Neural progenitor cell (in vitro differentiated cells): ENCODE data around the gene PPFIA2. TPM values are rescaled to one million over a fixed set of nuclear protein-coding genes. Genes with fewer than 3 reads are reported as not detected.
"Not testable (repeated sequence)": the region's sequence is repeated elsewhere in the genome, so short reads cannot be mapped to it uniquely, and the experiment has no call there.

Source experiments
- DNase-seq: peaks from one replicate; pipeline ENCODE4 v3.0.0-alpha.2; 2016; ENCODE audit warnings: low spot score
- H2AFZ ChIP-seq: fragments of 200-600 bp; sonication (generic); replicated peaks from 2 replicates; pipeline ENCODE4 v1.6.1; 2016; ENCODE audit warnings: antibody characterized with exemption
- H3F3A ChIP-seq: fragments of 200-600 bp; sonication (generic); 2 replicates; pipeline ENCODE4 v1.6.1; 2016; ENCODE audit warnings: antibody characterized with exemption, low read depth
- H3K27ac ChIP-seq: fragments of 200-600 bp; sonication (generic); 2 replicates; pipeline ENCODE4 v1.5.1; 2016; ENCODE audit warnings: mild to moderate bottlenecking
- H3K27me3 ChIP-seq: fragments of 200-600 bp; sonication (generic); 2 replicates; pipeline ENCODE4 v1.6.1; 2016; ENCODE audit warnings: mild to moderate bottlenecking, moderate library complexity
- H3K36me3 ChIP-seq: fragments of 200-600 bp; sonication (generic); 2 replicates; pipeline ENCODE4 v1.5.1; 2016
- H3K4me1 ChIP-seq: fragments of 200-600 bp; sonication (generic); 2 replicates; pipeline ENCODE4 v1.6.1; 2016; ENCODE audit warnings: mixed run types
- H3K4me2 ChIP-seq: fragments of 200-600 bp; sonication (generic); 2 replicates; pipeline ENCODE4 v1.6.1; 2016
- H3K4me3 ChIP-seq: fragments of 200-600 bp; sonication (generic); 2 replicates; pipeline ENCODE4 v1.5.1; 2016
- H3K79me2 ChIP-seq: fragments of 200-600 bp; sonication (generic); 2 replicates; pipeline ENCODE4 v1.6.1; 2016; ENCODE audit warnings: low read depth
- H3K9ac ChIP-seq: fragments of 200-600 bp; sonication (generic); 2 replicates; pipeline ENCODE4 v1.6.1; 2016
- H3K9me3 ChIP-seq: fragments of 200-600 bp; sonication (generic); 2 replicates; pipeline ENCODE4 v1.5.1; 2016; ENCODE audit warnings: low read depth
- H4K20me1 ChIP-seq: fragments of 200-600 bp; sonication (generic); 2 replicates; pipeline ENCODE4 v1.6.1; 2016; ENCODE audit warnings: low read depth
- H3K27ac Mint-ChIP-seq: 3 replicates; pipeline ENCODE4 v1.8.0; 2021; ENCODE audit warnings: mixed read lengths
- H3K27me3 Mint-ChIP-seq: 2 replicates; pipeline ENCODE4 v1.8.0; 2022; ENCODE audit warnings: low read depth, mild to moderate bottlenecking, inconsistent platforms, moderate library complexity, mixed read lengths; ENCODE audit not compliant: insufficient read depth
- H3K36me3 Mint-ChIP-seq: 3 replicates; pipeline ENCODE4 v1.8.0; 2021; ENCODE audit warnings: mixed read lengths
- H3K4me1 Mint-ChIP-seq: 3 replicates; pipeline ENCODE4 v1.8.0; 2021; ENCODE audit warnings: mixed read lengths
- H3K4me3 Mint-ChIP-seq: 3 replicates; pipeline ENCODE4 v1.8.0; 2021; ENCODE audit warnings: mild to moderate bottlenecking, moderate library complexity, mixed read lengths
- H3K9me3 Mint-ChIP-seq: 3 replicates; pipeline ENCODE4 v1.8.0; 2020; ENCODE audit warnings: mixed read lengths
- EZH2 ChIP-seq: fragments of 200-600 bp; sonication (generic); IDR thresholded peaks from 2 replicates; pipeline ENCODE4 v1.6.1; 2017; ENCODE audit warnings: antibody characterized with exemption, mild to moderate bottlenecking, moderate library complexity
- EZH2phosphoT487 ChIP-seq: fragments of 200-600 bp; sonication (generic); IDR thresholded peaks from 2 replicates; pipeline ENCODE4 v1.6.1; 2017; ENCODE audit warnings: antibody characterized with exemption
- total RNA-seq: library from RNA; depleted of rRNA; stranded (reverse); fragments of >200 nt; gene quantifications from 2 replicates; pipeline ENCODE4 v1.2.3, GENCODE V29; 2015; ENCODE audit warnings: low replicate concordance
- TF ChIP-seq, protein P1 (sequence below): fragments of 200-600 bp; sonication (generic); IDR thresholded peaks from 2 replicates; pipeline ENCODE4 v1.5.1; 2017; ENCODE audit warnings: antibody characterized with exemption, mild to moderate bottlenecking

PPFIA2 gene
- total RNA-seq, 1 donor from 2014 or later: 1.4 TPM

DNA sequence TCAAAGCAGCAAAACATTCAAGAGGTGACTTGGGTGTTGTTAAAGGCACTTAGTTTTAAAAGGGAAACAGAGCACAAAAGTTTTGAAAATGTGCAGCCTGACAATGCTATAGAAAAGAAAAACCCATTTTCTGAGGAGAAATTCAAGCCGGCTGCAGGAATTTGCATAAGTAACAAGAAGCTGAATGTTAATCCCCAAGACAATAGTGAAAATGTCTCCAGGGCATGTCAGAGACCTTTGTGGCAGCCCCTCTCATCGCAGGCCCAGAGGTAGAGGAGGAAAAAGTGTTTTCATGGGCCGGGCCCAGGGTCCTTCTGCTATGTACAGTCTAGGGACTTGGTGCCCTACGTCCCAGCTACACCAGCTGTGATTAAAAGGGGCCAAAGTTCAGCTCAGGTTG lies 167.9 kb downstream of the PPFIA2 start:
- Mint-ChIP-seq H3K27me3 (no peaks in the 10 kb centered on the region), H3K4me1 (no peaks in the 10 kb centered on the region), H3K9me3 (peaks cover 7% of the 10 kb centered on the region), H3K4me3 (no peak overlapping the region), H3K27ac (no peak overlapping the region), H3K36me3 (no peaks in the 10 kb centered on the region)
- no peaks in the 10 kb centered on the region for H3K4me1 ChIP-seq
- H3K36me3 ChIP-seq: no peaks in the 10 kb centered on the region
- DNase-seq: no peak
- no peak overlapping the region for H3K4me2 ChIP-seq
- no peaks in the 10 kb centered on the region for H3K9me3 ChIP-seq
- no peak overlapping the region for H3K4me3 ChIP-seq
- H3F3A ChIP-seq: no peaks in the 10 kb centered on the region
- H3K79me2 ChIP-seq: no peaks in the 10 kb centered on the region
- no peak overlapping the region for H3K9ac ChIP-seq
- TF ChIP-seq EZH2phosphoT487 (no peak), EZH2 (no peak)
- TF ChIP-seq, protein P1, sequence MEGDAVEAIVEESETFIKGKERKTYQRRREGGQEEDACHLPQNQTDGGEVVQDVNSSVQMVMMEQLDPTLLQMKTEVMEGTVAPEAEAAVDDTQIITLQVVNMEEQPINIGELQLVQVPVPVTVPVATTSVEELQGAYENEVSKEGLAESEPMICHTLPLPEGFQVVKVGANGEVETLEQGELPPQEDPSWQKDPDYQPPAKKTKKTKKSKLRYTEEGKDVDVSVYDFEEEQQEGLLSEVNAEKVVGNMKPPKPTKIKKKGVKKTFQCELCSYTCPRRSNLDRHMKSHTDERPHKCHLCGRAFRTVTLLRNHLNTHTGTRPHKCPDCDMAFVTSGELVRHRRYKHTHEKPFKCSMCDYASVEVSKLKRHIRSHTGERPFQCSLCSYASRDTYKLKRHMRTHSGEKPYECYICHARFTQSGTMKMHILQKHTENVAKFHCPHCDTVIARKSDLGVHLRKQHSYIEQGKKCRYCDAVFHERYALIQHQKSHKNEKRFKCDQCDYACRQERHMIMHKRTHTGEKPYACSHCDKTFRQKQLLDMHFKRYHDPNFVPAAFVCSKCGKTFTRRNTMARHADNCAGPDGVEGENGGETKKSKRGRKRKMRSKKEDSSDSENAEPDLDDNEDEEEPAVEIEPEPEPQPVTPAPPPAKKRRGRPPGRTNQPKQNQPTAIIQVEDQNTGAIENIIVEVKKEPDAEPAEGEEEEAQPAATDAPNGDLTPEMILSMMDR: no peak
- no peaks in the 10 kb centered on the region for H4K20me1 ChIP-seq
- H2AFZ ChIP-seq: no peak overlapping the region
- H3K27me3 ChIP-seq: no peaks in the 10 kb centered on the region
- no peak overlapping the region for H3K27ac ChIP-seq

DNA sequence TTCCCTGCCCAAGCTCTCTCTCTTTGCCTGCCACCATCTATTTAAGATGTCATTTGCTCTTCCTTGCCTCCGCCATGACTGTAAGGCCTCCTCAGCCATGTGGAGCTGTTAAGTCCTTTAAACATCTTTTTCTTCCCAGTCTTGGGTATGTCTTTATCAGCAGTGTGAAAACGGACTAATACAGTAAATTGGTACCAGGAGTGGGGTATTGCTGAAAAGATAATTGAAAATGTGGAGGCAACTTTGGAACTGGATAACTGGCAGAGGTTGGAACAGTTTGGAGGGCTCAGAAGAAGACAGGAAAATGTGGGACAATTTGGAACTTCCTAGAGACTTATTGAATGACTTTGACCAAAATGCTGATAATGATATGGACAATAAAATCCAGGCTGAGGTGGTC lies 168.4 kb downstream of the PPFIA2 start:
- H3K36me3 Mint-ChIP-seq, H3K4me3 ChIP-seq, H3K4me1 Mint-ChIP-seq, H3K36me3 ChIP-seq, H3F3A ChIP-seq, H2AFZ ChIP-seq, H3K4me1 ChIP-seq, H3K4me3 Mint-ChIP-seq, H3K27ac ChIP-seq, DNase-seq, H3K9ac ChIP-seq, H3K27me3 ChIP-seq, H3K27me3 Mint-ChIP-seq, H3K9me3 Mint-ChIP-seq, H3K79me2 ChIP-seq, H4K20me1 ChIP-seq, H3K27ac Mint-ChIP-seq, H3K9me3 ChIP-seq, H3K4me2 ChIP-seq: not testable (repeated sequence)

DNA sequence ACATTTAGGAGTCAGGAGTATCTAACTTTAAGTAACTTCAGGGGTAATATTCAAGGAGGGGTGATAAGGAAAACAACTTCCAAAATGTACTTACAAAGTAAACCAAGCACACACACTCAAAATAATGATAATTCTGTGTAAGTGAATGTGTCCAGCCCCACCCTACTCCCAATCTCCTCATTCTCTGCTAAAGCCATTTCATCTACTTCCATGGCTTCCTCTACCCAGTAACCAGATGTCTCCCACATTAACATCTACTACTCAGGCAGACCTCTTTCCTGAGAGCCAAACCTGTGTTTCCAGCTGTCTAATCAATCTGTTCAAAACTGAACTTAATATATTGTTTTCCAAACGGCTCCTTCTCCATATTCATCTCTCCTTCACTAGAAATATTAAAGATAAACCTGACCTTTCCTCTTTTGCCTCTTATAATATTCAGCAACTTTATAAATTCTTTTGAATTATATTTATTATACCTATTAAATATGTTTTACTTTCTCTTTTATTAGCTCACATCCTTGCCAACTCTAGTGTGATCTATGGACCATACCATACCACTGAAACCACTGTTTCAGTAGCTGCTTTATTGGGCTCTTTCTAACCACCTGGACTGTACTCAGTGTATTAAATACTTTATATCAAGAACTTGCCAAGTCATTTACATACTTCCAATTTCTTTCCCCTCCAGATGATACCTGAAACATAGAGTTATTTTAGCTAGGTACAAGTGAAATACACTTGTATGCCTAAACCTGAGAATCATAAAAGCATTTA lies 170.7 kb downstream of the PPFIA2 start:
- H3K27ac ChIP-seq: no peak overlapping the region
- no peak overlapping the region for H3K9ac ChIP-seq
- no peaks in the 10 kb centered on the region for H3F3A ChIP-seq
- H3K4me1 ChIP-seq: no peaks in the 10 kb centered on the region
- H3K79me2 ChIP-seq: no peaks in the 10 kb centered on the region
- no peaks in the 10 kb centered on the region for H3K36me3 ChIP-seq
- TF ChIP-seq, protein P1: no peak
- no peak for TF ChIP-seq EZH2phosphoT487
- TF ChIP-seq EZH2: no peak
- H3K9me3 ChIP-seq: no peaks in the 10 kb centered on the region
- DNase-seq: no peak
- no peaks in the 10 kb centered on the region for H3K27me3 Mint-ChIP-seq
- no peaks in the 10 kb centered on the region for H3K4me1 Mint-ChIP-seq
- H3K27ac Mint-ChIP-seq: no peak overlapping the region
- no peak overlapping the region for H3K4me2 ChIP-seq
- H4K20me1 ChIP-seq: no peaks in the 10 kb centered on the region
- H3K36me3 Mint-ChIP-seq: no peaks in the 10 kb centered on the region
- H3K27me3 ChIP-seq: no peaks in the 10 kb centered on the region
- H3K9me3 Mint-ChIP-seq: peaks cover 7% of the 10 kb centered on the region
- H3K4me3 ChIP-seq: no peak overlapping the region
- H3K4me3 Mint-ChIP-seq: no peak overlapping the region
- H2AFZ ChIP-seq: no peak overlapping the region

DNA sequence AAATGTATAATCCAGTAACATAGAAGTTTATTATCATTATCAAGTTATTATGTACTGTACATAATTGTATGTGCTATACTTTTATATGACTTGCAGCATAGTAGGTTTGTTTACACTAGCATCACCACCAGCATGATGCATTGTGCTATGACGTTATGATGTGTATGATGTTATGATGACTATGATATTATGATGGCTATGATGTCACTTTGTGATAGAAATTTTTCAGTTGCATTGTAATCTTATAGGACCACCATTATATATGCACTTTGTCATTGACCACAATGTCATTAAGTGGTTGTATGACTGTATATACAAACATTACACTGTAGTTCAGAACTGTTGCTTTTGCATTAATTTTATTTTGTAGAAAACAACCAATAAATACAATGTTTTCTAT lies 173.4 kb downstream of the PPFIA2 start:
- H3K4me1 ChIP-seq: no peaks in the 10 kb centered on the region
- H3K9me3 ChIP-seq: no peaks in the 10 kb centered on the region
- no peaks in the 10 kb centered on the region for H3K36me3 ChIP-seq
- H3K4me3 ChIP-seq: no peak overlapping the region
- Mint-ChIP-seq H3K4me1 (no peaks in the 10 kb centered on the region), H3K27ac (no peak overlapping the region), H3K27me3 (no peaks in the 10 kb centered on the region), H3K4me3 (no peak overlapping the region), H3K36me3 (no peaks in the 10 kb centered on the region), H3K9me3 (peaks cover 2% of the 10 kb centered on the region)
- no peak for DNase-seq
- no peaks in the 10 kb centered on the region for H3K27me3 ChIP-seq
- no peak overlapping the region for H2AFZ ChIP-seq
- no peaks in the 10 kb centered on the region for H3F3A ChIP-seq
- H3K27ac ChIP-seq: no peak overlapping the region
- no peaks in the 10 kb centered on the region for H3K79me2 ChIP-seq
- TF ChIP-seq EZH2: no peak
- TF ChIP-seq EZH2phosphoT487: no peak
- TF ChIP-seq, protein P1: no peak
- no peak overlapping the region for H3K4me2 ChIP-seq
- no peak overlapping the region for H3K9ac ChIP-seq
- no peaks in the 10 kb centered on the region for H4K20me1 ChIP-seq
